Mammary epithelial cell (primary cell): Measurements from ENCODE around the gene SLC25A43.

Experiments used
- CTCF ChIP-seq, 2 donors: IDR thresholded peaks in 1 of 2; conservative IDR thresholded peaks in 1 of 2; 2 replicates each; pipeline ENCODE4 v1.5.1; 2011 to 2012; ENCODE audit warnings: inconsistent platforms in 2 of 2, low read length in 2 of 2, mild to moderate bottlenecking in 2 of 2, control low read depth in 1 of 2, low read depth in 1 of 2; ENCODE audit not compliant: insufficient read depth in 1 of 2; ENCODE audit errors: extremely low read depth in 1 of 2
- EZH2 ChIP-seq: IDR thresholded peaks from 2 replicates; pipeline ENCODE4 v1.6.1; 2012; ENCODE audit warnings: low read length, inconsistent platforms, borderline replicate concordance

- no peak for TF ChIP-seq CTCF (conservative IDR thresholded peaks at IDR 0.05 in 1 of 2, IDR thresholded peaks at IDR 0.05 in 1 of 2; ENCODE audit: extremely low read depth in 1 of 2, insufficient read depth in 1 of 2, low read depth in 1 of 2, low read length in 2 of 2)
- no peak for TF ChIP-seq EZH2
Measured at GRCh38 chrX:119481323-119481801, 82.2 kb downstream of the SLC25A43 start.
